Activated naive CD8-positive, alpha-beta T cell treated with anti-CD3 and anti-CD28 coated beads, Interleukin-2, amount 10 ng/mL, durations not matched to agents 7 days and 5 days (primary cell): ENCODE data around the gene BRSK2. TPM values are rescaled to one million over a fixed set of nuclear protein-coding genes. Genes with fewer than 3 reads are reported as not detected.

Experiments used
- ATAC-seq: fragments of 150-1000 bp; cut with Tn5 transposase; one replicate; pipeline ENCODE4 v1.10.0; 2021; ENCODE audit warnings: low read depth, moderate library complexity
- POLR2A ChIA-PET: fragments of 350-600 bp; sonication (Branson Sonifier 250); formaldehyde crosslinking; loops from one replicate; lab custom pipeline; 2021; ENCODE audit warnings: antibody characterized with exemption; lab: Charles Lee
- DNase-seq: peaks from one replicate; pipeline ENCODE4 v3.0.0; 2021
- H3K27ac Mint-ChIP-seq: one replicate; pipeline ENCODE4 v1.8.0; 2022; ENCODE audit warnings: mild to moderate bottlenecking, mixed read lengths
- H3K27me3 Mint-ChIP-seq: one replicate; pipeline ENCODE4 v1.8.0; 2022; ENCODE audit warnings: mild to moderate bottlenecking, moderate library complexity, mixed read lengths
- H3K36me3 Mint-ChIP-seq: one replicate; pipeline ENCODE4 v1.8.0; 2021; ENCODE audit warnings: mild to moderate bottlenecking, mixed read lengths
- H3K4me1 Mint-ChIP-seq: one replicate; pipeline ENCODE4 v1.8.0; 2021; ENCODE audit warnings: mixed read lengths
- H3K4me3 Mint-ChIP-seq: one replicate; pipeline ENCODE4 v1.8.0; 2022; ENCODE audit warnings: mild to moderate bottlenecking, moderate library complexity, mixed read lengths
- H3K9me3 Mint-ChIP-seq: one replicate; pipeline ENCODE4 v1.8.0; 2021; ENCODE audit warnings: mixed read lengths
- total RNA-seq, 2 experiments: library from RNA; stranded (reverse); gene quantifications; one replicate each; pipeline ENCODE4 v1.2.3, GENCODE V29; 2021

Gene BRSK2
- total RNA-seq, 2 experiments from 2014 or later = 0.36 to 0.37 TPM

DNA sequence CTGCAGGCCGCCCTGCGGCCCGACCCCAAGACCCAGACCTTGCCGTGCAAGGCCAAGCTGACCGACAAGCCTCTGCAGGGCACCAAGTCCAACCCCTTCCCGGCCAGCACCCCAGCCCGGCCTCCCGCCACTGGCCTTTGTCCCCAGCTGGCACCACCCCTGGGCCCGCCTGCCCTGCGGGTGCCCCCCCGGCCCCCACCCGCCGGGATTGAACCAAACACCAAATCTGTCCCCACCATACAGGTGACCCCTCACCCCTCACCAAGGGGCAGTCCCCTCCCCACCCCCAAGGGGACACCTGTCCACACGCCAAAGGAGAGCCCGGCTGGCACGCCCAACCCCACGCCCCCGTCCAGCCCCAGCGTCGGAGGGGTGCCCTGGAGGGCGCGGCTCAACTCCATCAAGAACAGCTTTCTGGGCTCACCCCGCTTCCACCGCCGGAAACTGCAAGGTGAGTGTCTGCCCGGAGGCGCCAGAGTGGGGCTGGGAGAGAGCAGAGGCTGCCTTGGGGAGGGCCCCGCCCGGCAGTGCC, 60.7 kb downstream of the BRSK2 start:
- Mint-ChIP-seq H3K4me1 (no peaks in the 10 kb centered on the region), H3K27ac (no peak overlapping the region), H3K36me3 (no peaks in the 10 kb centered on the region), H3K4me3 (no peak overlapping the region), H3K9me3 (no peaks in the 10 kb centered on the region), H3K27me3 (no peaks in the 10 kb centered on the region)
- ATAC-seq = no peak
- POLR2A ChIA-PET = no interaction called here
- DNase-seq = no peak

- peak; percentile 47 for DNase-seq
- H3K9me3 Mint-ChIP-seq = no peaks in the 10 kb centered on the region
- POLR2A ChIA-PET = no interaction called here
- H3K27me3 Mint-ChIP-seq = no peaks in the 10 kb centered on the region
- no peak overlapping the region for H3K27ac Mint-ChIP-seq
- no peak for ATAC-seq
- no peaks in the 10 kb centered on the region for H3K4me1 Mint-ChIP-seq
- no peak overlapping the region for H3K4me3 Mint-ChIP-seq
- H3K36me3 Mint-ChIP-seq = no peaks in the 10 kb centered on the region
Measured at GRCh38 chr11:1450949-1451710, 61.4 kb downstream of the BRSK2 start.

- Mint-ChIP-seq H3K27ac (no peak overlapping the region), H3K4me3 (no peak overlapping the region), H3K9me3 (no peaks in the 10 kb centered on the region), H3K36me3 (no peaks in the 10 kb centered on the region), H3K27me3 (no peaks in the 10 kb centered on the region), H3K4me1 (no peaks in the 10 kb centered on the region)
- POLR2A ChIA-PET = no interaction called here
- DNase-seq (no peak), ATAC-seq (no peak)
Measured at GRCh38 chr11:1451781-1452470, 62.2 kb downstream of the BRSK2 start.

GRCh38 chr11:1452744-1453143, 63.0 kb downstream of the BRSK2 start:
- Mint-ChIP-seq H3K27me3 (no peaks in the 10 kb centered on the region), H3K4me3 (no peak overlapping the region), H3K9me3 (no peaks in the 10 kb centered on the region), H3K36me3 (no peaks in the 10 kb centered on the region), H3K4me1 (no peaks in the 10 kb centered on the region), H3K27ac (no peak overlapping the region)
- POLR2A ChIA-PET = no interaction called here
- ATAC-seq = no peak
- DNase-seq = no peak

GRCh38 chr11:1453611-1454034, 63.9 kb downstream of the BRSK2 start:
- POLR2A ChIA-PET = no interaction called here
- DNase-seq (no peak), ATAC-seq (no peak)
- Mint-ChIP-seq H3K36me3 (no peaks in the 10 kb centered on the region), H3K9me3 (no peaks in the 10 kb centered on the region), H3K27me3 (no peaks in the 10 kb centered on the region), H3K27ac (no peak overlapping the region), H3K4me3 (no peak overlapping the region), H3K4me1 (no peaks in the 10 kb centered on the region)

DNA sequence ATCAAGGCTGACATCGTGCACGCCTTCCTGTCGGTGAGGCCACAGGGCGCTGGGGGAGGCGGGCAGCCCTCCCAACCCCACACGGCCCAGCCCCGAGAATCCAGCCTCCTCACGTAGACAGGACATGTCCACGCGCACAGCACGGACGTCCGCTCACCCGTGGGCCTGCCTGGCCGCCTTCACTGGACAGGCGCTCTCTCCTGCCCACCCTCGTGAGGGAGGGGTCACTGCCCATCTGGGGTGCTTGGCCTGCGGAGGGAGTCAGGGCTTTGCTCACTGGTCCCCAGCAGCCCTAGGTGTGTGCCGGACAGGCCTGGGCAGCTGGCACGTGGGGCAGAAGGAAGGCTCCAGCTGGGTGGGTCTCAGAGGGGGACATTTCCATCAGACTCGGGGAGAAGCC, 64.8 kb downstream of the BRSK2 start:
- Mint-ChIP-seq H3K4me1 (no peaks in the 10 kb centered on the region), H3K27ac (no peak overlapping the region), H3K27me3 (no peaks in the 10 kb centered on the region), H3K4me3 (no peak overlapping the region), H3K9me3 (no peaks in the 10 kb centered on the region), H3K36me3 (no peaks in the 10 kb centered on the region)
- no peak for DNase-seq
- no peak for ATAC-seq
- POLR2A ChIA-PET = no interaction called here

DNA sequence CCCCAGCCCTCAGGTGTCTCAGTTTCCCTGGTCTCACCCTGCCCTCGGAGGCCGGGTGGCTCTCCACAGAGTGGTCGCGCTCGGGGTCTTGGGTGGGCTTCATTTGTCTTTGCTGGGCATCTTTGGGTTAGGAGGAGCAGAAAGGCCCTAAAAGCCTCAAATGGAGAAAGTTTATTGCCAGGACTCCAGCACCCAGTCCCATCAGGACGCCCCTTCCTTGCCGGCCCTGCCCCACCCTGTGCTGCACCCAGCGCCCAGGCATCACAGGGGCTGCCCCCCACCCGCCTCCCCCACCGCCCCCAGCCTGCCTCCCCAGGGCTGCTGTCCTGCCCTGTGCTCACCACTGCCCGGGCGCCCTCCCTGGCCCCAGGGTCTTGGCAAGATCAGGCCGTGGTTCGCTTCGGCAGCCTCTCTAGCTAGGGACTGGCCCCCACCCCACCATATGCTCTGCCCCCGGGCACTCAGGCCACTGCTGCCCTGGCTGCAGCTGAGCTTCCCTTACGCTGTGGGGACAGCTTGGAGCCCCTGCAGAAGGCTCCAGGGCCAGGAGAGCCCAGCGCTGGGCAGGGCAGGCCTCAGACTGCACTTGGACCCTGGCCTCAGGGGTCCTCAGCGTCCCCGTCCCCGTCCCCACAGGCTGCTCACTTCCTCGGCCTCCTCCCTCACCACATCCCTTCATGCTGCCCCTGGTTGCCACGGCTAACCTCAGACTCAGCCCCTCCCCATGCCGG, 65.5 kb downstream of the BRSK2 start:
- Mint-ChIP-seq H3K27ac (no peak overlapping the region), H3K36me3 (no peaks in the 10 kb centered on the region), H3K4me1 (no peaks in the 10 kb centered on the region), H3K4me3 (no peak overlapping the region), H3K27me3 (no peaks in the 10 kb centered on the region), H3K9me3 (no peaks in the 10 kb centered on the region)
- POLR2A ChIA-PET = no interaction called here
- DNase-seq (no peak), ATAC-seq (no peak)

DNA sequence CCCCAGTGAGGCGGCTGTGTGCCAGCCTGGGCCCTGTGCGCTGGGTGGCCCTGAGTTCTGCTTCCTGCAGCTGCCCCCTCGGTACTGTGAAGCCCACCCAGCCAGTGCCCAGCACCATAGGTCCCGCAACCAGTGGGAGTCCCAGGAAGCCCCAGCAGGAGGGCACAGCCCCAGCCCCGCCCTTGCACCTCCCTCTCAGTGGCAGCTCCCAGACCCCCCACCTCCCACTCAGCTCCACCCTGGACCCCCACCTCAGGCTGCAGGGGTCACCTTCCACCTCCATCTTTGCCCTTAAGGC, 66.0 kb downstream of the BRSK2 start:
- Mint-ChIP-seq H3K4me3 (no peak overlapping the region), H3K36me3 (no peaks in the 10 kb centered on the region), H3K9me3 (no peaks in the 10 kb centered on the region), H3K27me3 (no peaks in the 10 kb centered on the region), H3K27ac (no peak overlapping the region), H3K4me1 (no peaks in the 10 kb centered on the region)
- DNase-seq (no peak), ATAC-seq (no peak)
- POLR2A ChIA-PET = no interaction called here

- ATAC-seq = no peak
- H3K36me3 Mint-ChIP-seq = no peaks in the 10 kb centered on the region
- no peak for DNase-seq
- no peak overlapping the region for H3K27ac Mint-ChIP-seq
- no peaks in the 10 kb centered on the region for H3K27me3 Mint-ChIP-seq
- POLR2A ChIA-PET = no interaction called here
- H3K4me3 Mint-ChIP-seq = no peak overlapping the region
- H3K9me3 Mint-ChIP-seq = no peaks in the 10 kb centered on the region
- H3K4me1 Mint-ChIP-seq = no peaks in the 10 kb centered on the region
Measured at GRCh38 chr11:1456176-1456575, 66.4 kb downstream of the BRSK2 start.

- POLR2A ChIA-PET = no interaction called here
- H3K4me1 Mint-ChIP-seq = no peaks in the 10 kb centered on the region
- H3K9me3 Mint-ChIP-seq = no peaks in the 10 kb centered on the region
- DNase-seq (no peak), ATAC-seq (no peak)
- no peaks in the 10 kb centered on the region for H3K27me3 Mint-ChIP-seq
- H3K27ac Mint-ChIP-seq = no peak overlapping the region
- H3K36me3 Mint-ChIP-seq = no peaks in the 10 kb centered on the region
- H3K4me3 Mint-ChIP-seq = no peak overlapping the region
Measured at GRCh38 chr11:1456596-1457325, 67.0 kb downstream of the BRSK2 start.

- Mint-ChIP-seq H3K9me3 (no peaks in the 10 kb centered on the region), H3K27ac (no peak overlapping the region), H3K4me1 (no peaks in the 10 kb centered on the region), H3K27me3 (no peaks in the 10 kb centered on the region), H3K36me3 (no peaks in the 10 kb centered on the region), H3K4me3 (no peak overlapping the region)
- ATAC-seq = no peak
- no peak for DNase-seq
- POLR2A ChIA-PET = no interaction called here
Measured at GRCh38 chr11:1457326-1457680, 67.6 kb downstream of the BRSK2 start.

- Mint-ChIP-seq H3K9me3 (no peaks in the 10 kb centered on the region), H3K4me1 (no peaks in the 10 kb centered on the region), H3K4me3 (no peak overlapping the region), H3K36me3 (no peaks in the 10 kb centered on the region), H3K27ac (no peak overlapping the region), H3K27me3 (no peaks in the 10 kb centered on the region)
- POLR2A ChIA-PET = no interaction called here
- ATAC-seq (no peak), DNase-seq (no peak)
Measured at GRCh38 chr11:1457856-1458255, 68.1 kb downstream of the BRSK2 start.
